Measurements from ENCODE around the gene HPSE.
A peak's percentile ranks its signal among the peaks of the same experiment; 100 is the strongest.
"Not testable (repeated sequence)": the region's sequence is repeated elsewhere in the genome, so short reads cannot be mapped to it uniquely, and the experiment has no call there.

The HPSE gene

GRCh38 chr4:83281307-83281706, 53.3 kb downstream of the HPSE start:
- H3K27ac Mint-ChIP-seq: peak overlapping the region; percentile 21
- no peak for ATAC-seq
- no peaks in the 10 kb centered on the region for H3K9me3 Mint-ChIP-seq
- peaks cover 57% of the 10 kb centered on the region for H3K4me1 Mint-ChIP-seq
- H3K4me3 Mint-ChIP-seq: no peak overlapping the region
- no peaks in the 10 kb centered on the region for H3K27me3 Mint-ChIP-seq
- peaks cover 8% of the 10 kb centered on the region for H3K36me3 Mint-ChIP-seq

GRCh38 chr4:83276299-83277040, 58.2 kb downstream of the HPSE start:
- ATAC-seq: peak; percentile 87
- H3K27ac Mint-ChIP-seq: peak overlapping the region; percentile 38
- no peaks in the 10 kb centered on the region for H3K9me3 Mint-ChIP-seq
- peaks cover 17% of the 10 kb centered on the region for H3K36me3 Mint-ChIP-seq
- peak overlapping the region; percentile 52 for H3K4me3 Mint-ChIP-seq
- H3K4me1 Mint-ChIP-seq: peaks cover 51% of the 10 kb centered on the region
- H3K27me3 Mint-ChIP-seq: no peaks in the 10 kb centered on the region

- Mint-ChIP-seq H3K36me3 (peaks cover 28% of the 10 kb centered on the region), H3K27ac (peak overlapping the region; percentile 38), H3K4me1 (peaks cover 36% of the 10 kb centered on the region)
- H3K27me3 Mint-ChIP-seq, ATAC-seq, H3K9me3 Mint-ChIP-seq, H3K4me3 Mint-ChIP-seq: not testable (repeated sequence)
These were observed 60.7 kb downstream of the HPSE start for GRCh38 chr4:83273926-83274325.

- H3K27ac Mint-ChIP-seq: peak overlapping the region; percentile 38
- no peaks in the 10 kb centered on the region for H3K9me3 Mint-ChIP-seq
- peak overlapping the region; percentile 4 for H3K4me3 Mint-ChIP-seq
- peaks cover 45% of the 10 kb centered on the region for H3K4me1 Mint-ChIP-seq
- H3K27me3 Mint-ChIP-seq: no peaks in the 10 kb centered on the region
- peak; percentile 92 for ATAC-seq
- peaks cover 36% of the 10 kb centered on the region for H3K36me3 Mint-ChIP-seq
These were observed 61.7 kb downstream of the HPSE start for GRCh38 chr4:83272900-83273299.

- Mint-ChIP-seq H3K27ac (no peak overlapping the region), H3K9me3 (no peaks in the 10 kb centered on the region), H3K27me3 (no peaks in the 10 kb centered on the region), H3K4me1 (peaks cover 24% of the 10 kb centered on the region), H3K4me3 (no peak overlapping the region), H3K36me3 (peaks cover 24% of the 10 kb centered on the region)
- ATAC-seq: no peak
These were observed 65.4 kb downstream of the HPSE start for GRCh38 chr4:83269256-83269655.

- Mint-ChIP-seq H3K9me3 (no peaks in the 10 kb centered on the region), H3K4me1 (peaks cover 24% of the 10 kb centered on the region), H3K4me3 (no peak overlapping the region), H3K27me3 (no peaks in the 10 kb centered on the region), H3K36me3 (peaks cover 24% of the 10 kb centered on the region), H3K27ac (peak overlapping the region; percentile 26)
- no peak for ATAC-seq
These were observed 66.2 kb downstream of the HPSE start for GRCh38 chr4:83268491-83268890.

- Mint-ChIP-seq H3K9me3 (no peaks in the 10 kb centered on the region), H3K4me3 (no peak overlapping the region), H3K4me1 (peaks cover 18% of the 10 kb centered on the region), H3K27me3 (no peaks in the 10 kb centered on the region), H3K27ac (peak overlapping the region; percentile 26), H3K36me3 (peaks cover 28% of the 10 kb centered on the region)
- ATAC-seq: no peak
These were observed 66.7 kb downstream of the HPSE start for GRCh38 chr4:83267830-83268475.

- H3K4me1 Mint-ChIP-seq: peaks cover 12% of the 10 kb centered on the region
- H3K4me3 Mint-ChIP-seq: no peak overlapping the region
- no peak overlapping the region for H3K27ac Mint-ChIP-seq
- no peaks in the 10 kb centered on the region for H3K27me3 Mint-ChIP-seq
- no peak for ATAC-seq
- no peaks in the 10 kb centered on the region for H3K9me3 Mint-ChIP-seq
- H3K36me3 Mint-ChIP-seq: peaks cover 33% of the 10 kb centered on the region
These were observed 67.4 kb downstream of the HPSE start for GRCh38 chr4:83267121-83267829.

GRCh38 chr4:83266689-83267088, 68.0 kb downstream of the HPSE start:
- ATAC-seq: peak; percentile 90
- Mint-ChIP-seq H3K4me3 (no peak overlapping the region), H3K4me1 (peaks cover 12% of the 10 kb centered on the region), H3K36me3 (peaks cover 34% of the 10 kb centered on the region), H3K9me3 (no peaks in the 10 kb centered on the region), H3K27me3 (no peaks in the 10 kb centered on the region), H3K27ac (no peak overlapping the region)

GRCh38 chr4:83263106-83263505, 71.5 kb downstream of the HPSE start:
- Mint-ChIP-seq H3K4me1 (peaks cover 28% of the 10 kb centered on the region), H3K4me3 (no peak overlapping the region), H3K9me3 (no peaks in the 10 kb centered on the region), H3K36me3 (peaks cover 20% of the 10 kb centered on the region), H3K27ac (peak overlapping the region; percentile 43), H3K27me3 (no peaks in the 10 kb centered on the region)
- ATAC-seq: no peak

GRCh38 chr4:83262682-83263081, 72.0 kb downstream of the HPSE start:
- H3K27me3 Mint-ChIP-seq: no peaks in the 10 kb centered on the region
- peak overlapping the region; percentile 43 for H3K27ac Mint-ChIP-seq
- H3K36me3 Mint-ChIP-seq: peaks cover 18% of the 10 kb centered on the region
- ATAC-seq: no peak
- H3K9me3 Mint-ChIP-seq: no peaks in the 10 kb centered on the region
- peaks cover 28% of the 10 kb centered on the region for H3K4me1 Mint-ChIP-seq
- H3K4me3 Mint-ChIP-seq: no peak overlapping the region

- H3K27ac Mint-ChIP-seq: no peak overlapping the region
- ATAC-seq: no peak
- H3K36me3 Mint-ChIP-seq: peaks cover 18% of the 10 kb centered on the region
- no peak overlapping the region for H3K4me3 Mint-ChIP-seq
- no peaks in the 10 kb centered on the region for H3K9me3 Mint-ChIP-seq
- no peaks in the 10 kb centered on the region for H3K27me3 Mint-ChIP-seq
- peaks cover 39% of the 10 kb centered on the region for H3K4me1 Mint-ChIP-seq
These were observed 73.3 kb downstream of the HPSE start for GRCh38 chr4:83261307-83261706.

- Mint-ChIP-seq H3K27ac (peak overlapping the region; percentile 91), H3K27me3 (no peaks in the 10 kb centered on the region), H3K9me3 (no peaks in the 10 kb centered on the region), H3K36me3 (peaks cover 18% of the 10 kb centered on the region), H3K4me3 (no peak overlapping the region), H3K4me1 (peaks cover 40% of the 10 kb centered on the region)
- no peak for ATAC-seq
These were observed 75.1 kb downstream of the HPSE start for GRCh38 chr4:83259586-83259985.

GRCh38 chr4:83258461-83258860, 76.2 kb downstream of the HPSE start:
- Mint-ChIP-seq H3K4me1 (peaks cover 42% of the 10 kb centered on the region), H3K36me3 (peaks cover 18% of the 10 kb centered on the region), H3K27ac (peak overlapping the region; percentile 91), H3K4me3 (no peak overlapping the region), H3K27me3 (no peaks in the 10 kb centered on the region), H3K9me3 (no peaks in the 10 kb centered on the region)
- no peak for ATAC-seq

GRCh38 chr4:83257811-83258210, 76.8 kb downstream of the HPSE start:
- Mint-ChIP-seq H3K9me3 (no peaks in the 10 kb centered on the region), H3K27ac (peak overlapping the region; percentile 91), H3K36me3 (peaks cover 13% of the 10 kb centered on the region), H3K27me3 (no peaks in the 10 kb centered on the region), H3K4me3 (no peak overlapping the region), H3K4me1 (peaks cover 48% of the 10 kb centered on the region)
- ATAC-seq: no peak
